ENCODE results near the gene CNDP1.

The CNDP1 gene

DNA sequence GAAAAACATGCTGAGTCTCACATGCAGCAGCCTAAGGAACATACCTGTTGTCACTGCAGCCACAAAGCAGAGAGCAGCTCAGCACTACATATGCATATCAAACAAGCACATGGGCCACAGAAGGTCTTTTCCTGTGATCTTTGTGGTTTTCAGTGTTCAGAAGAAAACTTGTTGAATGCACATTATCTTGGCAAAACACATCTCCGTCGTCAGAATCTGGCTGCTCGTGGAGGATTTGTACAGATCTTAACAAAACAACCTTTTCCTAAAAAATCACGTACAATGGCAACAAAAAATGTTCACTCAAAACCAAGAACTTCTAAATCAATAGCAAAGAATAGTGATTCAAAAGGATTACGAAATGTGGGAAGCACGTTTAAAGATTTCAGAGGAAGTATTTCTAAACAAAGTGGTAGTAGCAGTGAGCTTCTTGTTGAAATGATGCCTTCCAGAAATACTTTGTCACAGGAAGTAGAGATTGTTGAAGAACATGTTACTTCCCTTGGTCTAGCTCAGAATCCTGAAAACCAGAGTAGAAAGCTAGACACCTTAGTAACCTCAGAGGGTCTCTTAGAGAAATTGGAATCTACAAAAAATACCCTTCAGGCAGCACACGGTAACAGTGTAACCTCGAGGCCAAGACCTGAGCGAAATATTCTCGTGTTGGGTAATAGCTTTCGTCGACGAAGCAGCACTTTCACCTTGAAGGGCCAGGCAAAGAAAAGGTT is 97.5 kb downstream of the CNDP1 start:
- Histone ChIP-seq H3K27ac (no peak overlapping the region), H3K4me3 (no peak overlapping the region)
- DNase-seq (ENCODE audit: low spot score) = no peak
- TF ChIP-seq, protein P1, sequence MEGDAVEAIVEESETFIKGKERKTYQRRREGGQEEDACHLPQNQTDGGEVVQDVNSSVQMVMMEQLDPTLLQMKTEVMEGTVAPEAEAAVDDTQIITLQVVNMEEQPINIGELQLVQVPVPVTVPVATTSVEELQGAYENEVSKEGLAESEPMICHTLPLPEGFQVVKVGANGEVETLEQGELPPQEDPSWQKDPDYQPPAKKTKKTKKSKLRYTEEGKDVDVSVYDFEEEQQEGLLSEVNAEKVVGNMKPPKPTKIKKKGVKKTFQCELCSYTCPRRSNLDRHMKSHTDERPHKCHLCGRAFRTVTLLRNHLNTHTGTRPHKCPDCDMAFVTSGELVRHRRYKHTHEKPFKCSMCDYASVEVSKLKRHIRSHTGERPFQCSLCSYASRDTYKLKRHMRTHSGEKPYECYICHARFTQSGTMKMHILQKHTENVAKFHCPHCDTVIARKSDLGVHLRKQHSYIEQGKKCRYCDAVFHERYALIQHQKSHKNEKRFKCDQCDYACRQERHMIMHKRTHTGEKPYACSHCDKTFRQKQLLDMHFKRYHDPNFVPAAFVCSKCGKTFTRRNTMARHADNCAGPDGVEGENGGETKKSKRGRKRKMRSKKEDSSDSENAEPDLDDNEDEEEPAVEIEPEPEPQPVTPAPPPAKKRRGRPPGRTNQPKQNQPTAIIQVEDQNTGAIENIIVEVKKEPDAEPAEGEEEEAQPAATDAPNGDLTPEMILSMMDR (IDR thresholded peaks at IDR 0.05) = no peak

DNA sequence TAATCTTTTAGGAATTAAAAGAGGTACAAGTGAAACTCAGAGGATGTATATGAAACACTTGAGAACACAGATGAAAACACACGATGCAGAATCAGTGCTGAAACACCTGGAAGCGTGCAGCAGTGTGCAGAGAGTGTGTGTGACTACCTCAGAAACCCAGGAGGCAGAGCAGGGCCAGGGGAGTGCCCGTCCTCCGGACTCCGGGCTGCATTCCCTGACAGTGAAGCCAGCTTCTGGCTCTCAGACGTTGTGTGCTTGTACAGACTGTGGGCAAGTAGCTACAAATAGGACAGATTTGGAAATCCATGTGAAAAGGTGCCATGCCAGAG is 98.0 kb downstream of the CNDP1 start:
- TF ChIP-seq, protein P1 (IDR thresholded peaks at IDR 0.05) = no peak
- Histone ChIP-seq H3K27ac (no peak overlapping the region), H3K4me3 (no peak overlapping the region)
- DNase-seq (ENCODE audit: low spot score) = no peak

DNA sequence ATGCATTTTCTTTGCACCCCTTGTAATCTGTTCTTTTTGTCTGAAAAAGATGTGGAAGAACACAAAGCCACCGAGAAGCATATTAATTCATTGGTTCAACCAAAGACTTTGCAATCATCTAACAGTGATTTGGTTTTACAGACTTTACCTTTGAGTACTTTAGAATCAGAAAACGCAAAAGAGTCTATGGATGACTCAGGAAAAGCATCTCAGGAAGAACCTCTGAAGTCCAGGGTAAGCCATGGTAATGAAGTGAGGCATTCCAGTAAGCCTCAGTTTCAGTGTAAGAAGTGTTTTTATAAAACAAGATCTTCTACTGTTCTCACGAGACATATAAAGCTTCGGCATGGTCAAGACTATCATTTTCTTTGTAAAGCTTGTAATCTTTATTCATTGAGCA is 98.6 kb downstream of the CNDP1 start:
- Histone ChIP-seq H3K4me3 (no peak overlapping the region), H3K27ac (no peak overlapping the region)
- DNase-seq (ENCODE audit: low spot score) = no peak
- TF ChIP-seq, protein P1 (IDR thresholded peaks at IDR 0.05) = no peak

DNA sequence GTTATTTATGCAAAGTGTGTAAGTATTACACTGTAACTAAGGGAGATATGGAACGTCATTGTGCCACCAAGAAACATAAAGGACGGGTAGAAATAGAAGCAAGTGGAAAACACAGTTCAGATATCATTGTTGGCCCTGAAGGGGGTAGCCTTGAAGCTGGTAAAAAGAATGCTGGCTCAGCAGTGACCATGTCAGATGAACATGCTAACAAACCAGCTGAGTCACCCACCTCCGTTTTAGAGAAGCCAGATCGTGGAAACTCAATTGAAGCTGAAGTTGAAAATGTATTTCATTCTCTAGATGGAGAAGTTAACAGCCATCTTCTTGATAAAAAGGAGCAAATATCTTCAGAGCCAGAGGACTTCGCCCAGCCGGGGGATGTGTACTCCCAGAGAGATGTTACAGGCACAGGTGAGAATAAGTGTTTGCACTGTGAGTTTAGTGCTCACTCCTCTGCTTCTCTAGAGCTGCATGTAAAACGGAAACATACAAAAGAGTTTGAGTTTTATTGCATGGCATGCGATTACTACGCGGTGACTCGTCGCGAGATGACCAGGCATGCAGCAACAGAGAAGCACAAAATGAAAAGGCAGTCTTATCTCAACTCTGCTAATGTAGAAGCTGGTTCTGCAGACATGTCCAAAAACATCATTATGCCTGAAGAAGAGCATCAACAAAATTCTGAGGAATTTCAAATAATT is 99.5 kb downstream of the CNDP1 start:
- TF ChIP-seq, protein P1 (IDR thresholded peaks at IDR 0.05) = no peak
- Histone ChIP-seq H3K27ac (no peak overlapping the region), H3K4me3 (no peak overlapping the region)
- DNase-seq (ENCODE audit: low spot score) = no peak

DNA sequence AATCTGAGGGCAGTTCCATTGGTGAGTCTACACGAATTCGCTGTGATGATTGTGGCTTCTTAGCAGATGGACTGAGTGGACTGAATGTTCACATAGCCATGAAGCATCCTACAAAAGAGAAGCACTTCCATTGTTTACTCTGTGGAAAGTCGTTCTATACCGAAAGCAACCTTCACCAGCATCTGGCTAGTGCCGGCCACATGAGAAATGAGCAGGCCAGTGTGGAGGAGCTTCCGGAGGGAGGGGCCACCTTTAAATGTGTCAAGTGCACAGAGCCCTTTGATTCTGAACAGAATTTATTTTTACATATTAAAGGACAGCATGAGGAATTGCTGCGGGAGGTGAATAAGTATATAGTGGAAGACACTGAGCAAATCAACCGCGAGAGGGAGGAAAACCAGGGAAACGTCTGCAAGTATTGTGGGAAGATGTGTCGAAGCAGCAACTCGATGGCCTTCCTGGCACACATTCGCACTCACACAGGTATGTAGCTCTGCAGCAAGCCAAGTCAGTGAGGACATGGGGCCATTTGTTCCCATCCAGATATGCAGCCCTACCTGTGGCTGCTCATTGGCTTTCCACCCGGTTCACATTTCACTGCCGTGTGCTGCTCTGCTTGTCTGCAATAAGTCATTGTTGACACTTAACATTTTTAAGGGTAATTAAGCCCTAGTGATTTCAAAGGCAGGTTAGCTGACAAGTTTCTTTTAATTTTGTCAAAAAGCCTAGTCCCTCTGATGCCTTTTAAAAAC is 101.1 kb downstream of the CNDP1 start:
- DNase-seq (ENCODE audit: low spot score) = no peak
- Histone ChIP-seq H3K27ac (no peak overlapping the region), H3K4me3 (no peak overlapping the region)

More for the DNA sequence above, 101.1 kb downstream of the CNDP1 start:
- TF ChIP-seq, protein P1 (IDR thresholded peaks at IDR 0.05) = no peak

Data from coronary artery (tissue), 2 donors.